H1 (cell line): ENCODE results near the gene MACROD2. TPM values are rescaled to one million over a fixed set of nuclear protein-coding genes. Genes with fewer than 3 reads are reported as not detected.

ENCODE experiments used
- BCL11A ChIP-seq, 2 experiments: IDR thresholded peaks; one replicate each; pipeline ENCODE4 v1.6.1; 2011; ENCODE audit warnings: low read depth in 2 of 2, low read length in 2 of 2, mild to moderate bottlenecking in 2 of 2
- EGR1 ChIP-seq: IDR thresholded peaks from 2 replicates; pipeline ENCODE4 v1.6.1; 2011; ENCODE audit warnings: low read depth, low read length, borderline replicate concordance
- RFX5 ChIP-seq: IDR thresholded peaks from 2 replicates; pipeline ENCODE4 v1.6.1; 2011; ENCODE audit warnings: low read depth, low read length, improper control_type of control experiment, borderline replicate concordance
- YY1 ChIP-seq: IDR thresholded peaks from 2 replicates; pipeline ENCODE4 v1.6.1; 2011; ENCODE audit warnings: low read depth, mild to moderate bottlenecking, low read length
- polyA plus RNA-seq, 7 experiments: library from polyadenylated mRNA; depleted of rRNA in 3 of 7; stranded (reverse) in 5 of 7; unstranded in 2 of 7; fragments of >200 nt in 5 of 7; fragments of 200-250 nt in 2 of 7; gene quantifications; 1 replicate in 5 of 7; 2 replicates in 1 of 7; 4 replicates in 1 of 7; pipeline versions ENCODE4 v1.2.1 to v1.2.3, GENCODE V29; 2011 to 2013; ENCODE audit warnings: missing spikeins in 2 of 7, mixed read lengths in 2 of 7
- total RNA-seq: library from RNA; stranded (reverse); fragmentation: NEBNext Ultra II Directional; extraction: Animal tissue kit (Norgen Biotek cat#: 25700); gene quantifications from 2 replicates; pipeline ENCODE4 v1.2.1, GENCODE V29; 2021

Gene MACROD2
- total and polyA plus RNA-seq, 2 of the 8 experiments (the other 6 are each of a cell fraction or from before 2014, with no cell fraction given) = 0.70 to 3.9 TPM

DNA sequence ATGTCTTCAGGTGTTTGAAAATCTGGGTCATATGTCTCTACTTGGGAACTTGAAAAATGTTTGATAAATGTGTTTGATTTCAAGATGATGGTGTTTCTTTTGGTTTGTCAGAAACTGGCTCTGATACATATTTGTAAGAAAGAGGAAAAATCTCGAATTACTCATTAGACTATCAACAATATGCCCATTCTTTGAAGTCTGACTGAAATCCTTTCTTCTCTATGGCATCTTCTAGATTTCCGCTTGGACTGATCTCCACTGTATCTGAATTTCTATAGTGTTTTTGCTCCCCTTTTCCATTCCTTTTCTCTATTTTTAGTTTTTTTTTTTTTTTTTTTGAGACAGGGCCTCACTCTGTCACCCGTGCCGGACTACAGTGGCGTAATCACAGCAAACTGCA lies 1481.5 kb downstream of the MACROD2 start (continued):
- no peak for TF ChIP-seq RFX5
- no peak for TF ChIP-seq BCL11A (IDR thresholded peaks at IDR 0.05; ENCODE audit: low read depth in 2 of 2, low read length in 2 of 2)
- no peak for TF ChIP-seq YY1
- no peak for TF ChIP-seq EGR1
